Measurements from ENCODE around the gene IL17RD.

Gene IL17RD

GRCh38 chr3:57052662-57053061 is 112.5 kb downstream of the IL17RD start:
- Histone ChIP-seq H3K36me3 (ENCODE audit: insufficient read depth, low read length) (no peaks in the 10 kb centered on the region), H3K4me3 (ENCODE audit: low read depth, low read length) (no peak overlapping the region), H3K4me1 (ENCODE audit: control insufficient read depth, insufficient read depth, low read length, unreplicated experiment) (no peaks in the 10 kb centered on the region), H3K27me3 (ENCODE audit: insufficient read depth, low read length) (no peaks in the 10 kb centered on the region), H3K27ac (ENCODE audit: low read depth, low read length) (no peak overlapping the region), H3K79me2 (ENCODE audit: control insufficient read depth, insufficient read depth, low read length, unreplicated experiment) (no peaks in the 10 kb centered on the region), H2AFZ (ENCODE audit: low read length, unreplicated experiment) (no peak overlapping the region)

- no peak overlapping the region for H2AFZ ChIP-seq (ENCODE audit: low read length, unreplicated experiment)
- H3K79me2 ChIP-seq (ENCODE audit: control insufficient read depth, insufficient read depth, low read length, unreplicated experiment) = no peaks in the 10 kb centered on the region
- H3K27ac ChIP-seq (ENCODE audit: low read depth, low read length) = no peak overlapping the region
- H3K4me3 ChIP-seq (ENCODE audit: low read depth, low read length) = no peak overlapping the region
- H3K27me3 ChIP-seq (ENCODE audit: insufficient read depth, low read length) = no peaks in the 10 kb centered on the region
- H3K36me3 ChIP-seq (ENCODE audit: insufficient read depth, low read length) = no peaks in the 10 kb centered on the region
- H3K4me1 ChIP-seq (ENCODE audit: control insufficient read depth, insufficient read depth, low read length, unreplicated experiment) = no peaks in the 10 kb centered on the region
Observed at GRCh38 chr3:57048728-57049127, 116.4 kb downstream of the IL17RD start.

- Histone ChIP-seq H2AFZ (ENCODE audit: low read length, unreplicated experiment) (no peak overlapping the region), H3K27me3 (ENCODE audit: insufficient read depth, low read length) (no peaks in the 10 kb centered on the region), H3K36me3 (ENCODE audit: insufficient read depth, low read length) (no peaks in the 10 kb centered on the region), H3K4me1 (ENCODE audit: control insufficient read depth, insufficient read depth, low read length, unreplicated experiment) (no peaks in the 10 kb centered on the region), H3K79me2 (ENCODE audit: control insufficient read depth, insufficient read depth, low read length, unreplicated experiment) (no peaks in the 10 kb centered on the region), H3K4me3 (ENCODE audit: low read depth, low read length) (no peak overlapping the region), H3K27ac (ENCODE audit: low read depth, low read length) (no peak overlapping the region)
Observed at GRCh38 chr3:57048052-57048671, 117.0 kb downstream of the IL17RD start.

- Histone ChIP-seq H3K36me3 (ENCODE audit: insufficient read depth, low read length) (no peaks in the 10 kb centered on the region), H3K79me2 (ENCODE audit: control insufficient read depth, insufficient read depth, low read length, unreplicated experiment) (no peaks in the 10 kb centered on the region), H3K27me3 (ENCODE audit: insufficient read depth, low read length) (no peaks in the 10 kb centered on the region), H3K4me3 (ENCODE audit: low read depth, low read length) (no peak overlapping the region), H3K4me1 (ENCODE audit: control insufficient read depth, insufficient read depth, low read length, unreplicated experiment) (no peaks in the 10 kb centered on the region), H2AFZ (ENCODE audit: low read length, unreplicated experiment) (no peak overlapping the region), H3K27ac (ENCODE audit: low read depth, low read length) (no peak overlapping the region)
Observed at GRCh38 chr3:57046101-57046765, 118.9 kb downstream of the IL17RD start.

- H3K4me1 ChIP-seq (ENCODE audit: control insufficient read depth, insufficient read depth, low read length, unreplicated experiment) = no peaks in the 10 kb centered on the region
- H2AFZ ChIP-seq (ENCODE audit: low read length, unreplicated experiment) = no peak overlapping the region
- H3K36me3 ChIP-seq (ENCODE audit: insufficient read depth, low read length) = no peaks in the 10 kb centered on the region
- no peak overlapping the region for H3K27ac ChIP-seq (ENCODE audit: low read depth, low read length)
- no peak overlapping the region for H3K4me3 ChIP-seq (ENCODE audit: low read depth, low read length)
- H3K27me3 ChIP-seq (ENCODE audit: insufficient read depth, low read length) = no peaks in the 10 kb centered on the region
- no peaks in the 10 kb centered on the region for H3K79me2 ChIP-seq (ENCODE audit: control insufficient read depth, insufficient read depth, low read length, unreplicated experiment)
Observed at GRCh38 chr3:57043518-57043917, 121.6 kb downstream of the IL17RD start.

GRCh38 chr3:57041674-57042073 is 123.5 kb downstream of the IL17RD start:
- no peak overlapping the region for H3K27ac ChIP-seq (ENCODE audit: low read depth, low read length)
- H2AFZ ChIP-seq (ENCODE audit: low read length, unreplicated experiment) = no peak overlapping the region
- no peaks in the 10 kb centered on the region for H3K4me1 ChIP-seq (ENCODE audit: control insufficient read depth, insufficient read depth, low read length, unreplicated experiment)
- H3K27me3 ChIP-seq (ENCODE audit: insufficient read depth, low read length) = no peaks in the 10 kb centered on the region
- H3K36me3 ChIP-seq (ENCODE audit: insufficient read depth, low read length) = no peaks in the 10 kb centered on the region
- no peak overlapping the region for H3K4me3 ChIP-seq (ENCODE audit: low read depth, low read length)
- no peaks in the 10 kb centered on the region for H3K79me2 ChIP-seq (ENCODE audit: control insufficient read depth, insufficient read depth, low read length, unreplicated experiment)

All from ACC112 (cell line).